A549 (cell line): ENCODE measurements around the gene SPG21. TPM values are rescaled to one million over a fixed set of nuclear protein-coding genes. Genes with fewer than 3 reads are reported as not detected.

ENCODE experiments used
- ATAC-seq, 2 experiments: fragments of 200-7000 bp in 1 of 2; fragments of >200 bp in 1 of 2; cut with Nextera tagmentation in 1 of 2; cut with Tn5 transposase in 1 of 2; 3 replicates each; pipeline versions ENCODE4 v1.8.0 to v1.9.1; 2018 to 2020; ENCODE audit warnings: mild to moderate bottlenecking in 1 of 2, moderate library complexity in 1 of 2
- CTCF ChIA-PET: fragments of 300-600 bp; sonication (Branson Sonifier 250); formaldehyde crosslinking; extraction: SDS; loops from one replicate; lab custom pipeline; 2021; ENCODE audit warnings: antibody characterized with exemption, inconsistent platforms; lab: Yijun Ruan, JAX
- POLR2A ChIA-PET: fragments of 350-600 bp; formaldehyde crosslinking; extraction: SDS; loops from one replicate; lab custom pipeline; 2021; ENCODE audit warnings: antibody characterized with exemption, inconsistent platforms; lab: Yijun Ruan, JAX
- DNase-seq, 2 experiments: peaks; one replicate each; pipeline versions ENCODE4 v3.0.0 to v3.0.0-alpha.2; 2011 to 2016; ENCODE audit warnings: low read depth in 1 of 2, low spot score in 1 of 2
- FAIRE-seq: peaks from 2 replicates; lab custom pipeline; 2011; peaks lifted over from hg19 to GRCh38; lab: Jason Lieb, UNC
- H3K27ac ChIP-seq, 2 experiments: fragments of >200 bp; sonication (Bioruptor Twin); formaldehyde crosslinking; 3 replicates each; pipeline ENCODE4 v1.5.1; 2016 to 2017
- H3K4me1 ChIP-seq: fragments of >200 bp; sonication (Bioruptor Twin); formaldehyde crosslinking; 3 replicates; pipeline ENCODE4 v1.6.1; 2016
- H3K4me2 ChIP-seq: fragments of >200 bp; sonication (Bioruptor Twin); formaldehyde crosslinking; 3 replicates; pipeline ENCODE4 v1.6.1; 2016
- H3K4me3 ChIP-seq: fragments of >200 bp; sonication (Bioruptor Twin); formaldehyde crosslinking; 3 replicates; pipeline ENCODE4 v1.5.1; 2016
- H3K9me3 ChIP-seq: fragments of >200 bp; sonication (Bioruptor Twin); formaldehyde crosslinking; 3 replicates; pipeline ENCODE4 v1.6.1; 2016
- EHF ChIP-seq: fragments of 250-450 bp; sonication (Bioruptor Pico); IDR thresholded peaks from 2 replicates; pipeline ENCODE4 v1.5.0; 2020; ENCODE audit warnings: mild to moderate bottlenecking
- HOXB5 ChIP-seq: fragments of 250-450 bp; sonication (Bioruptor Pico); IDR thresholded peaks from 2 replicates; pipeline ENCODE4 v1.5.0; 2020; ENCODE audit warnings: mild to moderate bottlenecking, moderate library complexity
- KDM1A ChIP-seq: fragments of 200-600 bp; sonication (generic); IDR thresholded peaks from 2 replicates; pipeline ENCODE4 v1.6.1; 2016; ENCODE audit warnings: low read depth, mild to moderate bottlenecking
- KDM5A ChIP-seq: fragments of 200-600 bp; sonication (generic); IDR thresholded peaks from 2 replicates; pipeline ENCODE4 v1.6.1; 2016; ENCODE audit warnings: antibody characterized with exemption, mild to moderate bottlenecking
- MAFK ChIP-seq: fragments of 450-650 bp; IDR thresholded peaks from 2 replicates; pipeline ENCODE4 v1.6.1; 2014; ENCODE audit not compliant: partially characterized antibody
- MAZ ChIP-seq: fragments of 150-350 bp; IDR thresholded peaks from 2 replicates; pipeline ENCODE4 v1.6.1; 2014; ENCODE audit warnings: antibody characterized with exemption, low read depth, low read length, borderline replicate concordance
- MYC ChIP-seq: IDR thresholded peaks from 2 replicates; pipeline ENCODE4 v1.6.1; 2012; ENCODE audit warnings: mild to moderate bottlenecking, inconsistent platforms, low read length, improper control_type of control experiment, borderline replicate concordance
- NPAS2 ChIP-seq: fragments of 250-450 bp; sonication (Bioruptor Pico); IDR thresholded peaks from 2 replicates; pipeline ENCODE4 v1.8.0; 2022; ENCODE audit warnings: mild to moderate bottlenecking, moderate library complexity, borderline replicate concordance
- RAD21 ChIP-seq, 2 experiments: fragments of >200 bp in 1 of 2; sonication (Bioruptor Twin) in 1 of 2; formaldehyde crosslinking in 1 of 2; IDR thresholded peaks in 1 of 2; conservative IDR thresholded peaks in 1 of 2; 2 replicates in 1 of 2; 3 replicates in 1 of 2; pipeline ENCODE4 v1.6.1; 2012 to 2018; ENCODE audit warnings: inconsistent platforms in 1 of 2
- RNF2 ChIP-seq: fragments of 200-600 bp; sonication (generic); IDR thresholded peaks from 2 replicates; pipeline ENCODE4 v1.6.1; 2016; ENCODE audit warnings: low read depth, mild to moderate bottlenecking, antibody characterized with exemption, moderate library complexity, borderline replicate concordance
- TP53 ChIP-seq: fragments of 250-450 bp; sonication (Bioruptor Pico); IDR thresholded peaks from 2 replicates; pipeline ENCODE4 v1.5.0; 2021; ENCODE audit warnings: mild to moderate bottlenecking, moderate library complexity
- ZC3H11A ChIP-seq: fragments of 450-650 bp; IDR thresholded peaks from 2 replicates; pipeline ENCODE4 v1.6.1; 2014; ENCODE audit warnings: antibody characterized with exemption, mild to moderate bottlenecking
- ZFP36 ChIP-seq: fragments of 450-650 bp; IDR thresholded peaks from 2 replicates; pipeline ENCODE4 v1.6.1; 2014; ENCODE audit warnings: borderline replicate concordance; ENCODE audit not compliant: partially characterized antibody
- ZSCAN20 ChIP-seq: fragments of 250-450 bp; sonication (Bioruptor Pico); IDR thresholded peaks from 2 replicates; pipeline ENCODE4 v1.8.0; 2022; ENCODE audit warnings: mild to moderate bottlenecking, moderate library complexity
- WGBS: methylation state at CpG from one replicate; pipeline ENCODE4 v1.1.6; 2017; ENCODE audit errors: missing lambda C conversion rate; 5-methylcytosine and 5-hydroxymethylcytosine counted together
- polyA plus RNA-seq, 4 experiments: library from polyadenylated mRNA; depleted of rRNA in 3 of 4; stranded (reverse); fragments of >200 nt; fragmentation: RNase III in 1 of 4; extraction: RNeasy Plus Mini Kit Qiagen cat#74134 plus additional on column Dnase treatment in 1 of 4; gene quantifications; 2 replicates in 3 of 4; 3 replicates in 1 of 4; pipeline ENCODE4 v1.2.3, GENCODE V29; 2011 to 2017
- TF ChIP-seq, protein P1 (sequence below): fragments of >200 bp; sonication (Bioruptor Twin); formaldehyde crosslinking; IDR thresholded peaks from 3 replicates; pipeline ENCODE4 v1.5.1; 2016
- TF ChIP-seq, protein P2 (sequence below): fragments of >200 bp; sonication (Bioruptor Twin); formaldehyde crosslinking; IDR thresholded peaks from 3 replicates; pipeline ENCODE4 v1.6.1; 2016
- TF ChIP-seq, protein P3 (sequence below): IDR thresholded peaks from 2 replicates; pipeline ENCODE4 v1.6.1; 2012

The SPG21 gene
- polyA plus RNA-seq, 2 of the 4 experiments (the other 2 are of a cell fraction), result 117 to 155 TPM

DNA sequence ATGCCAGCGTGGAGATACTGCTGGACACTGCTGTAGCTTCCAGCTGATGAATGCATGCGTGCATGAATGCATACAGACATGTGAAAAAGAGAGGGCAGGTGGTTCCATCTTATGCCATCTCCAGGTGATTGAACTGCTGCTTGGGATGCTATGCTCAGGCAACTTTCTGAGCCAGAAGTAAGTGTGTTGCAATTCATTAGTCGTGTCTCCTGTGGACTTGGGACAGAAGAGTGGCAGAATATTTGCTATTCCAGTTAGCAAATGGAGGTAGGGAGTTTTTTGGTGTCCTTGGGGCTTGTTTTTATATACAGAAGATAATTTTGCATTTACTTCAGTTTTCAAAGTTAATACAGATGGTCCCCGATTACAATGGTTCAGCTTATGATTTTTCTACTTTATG lies 44.8 kb downstream of the SPG21 start:
- no peaks in the 10 kb centered on the region for H3K4me1 ChIP-seq
- DNase-seq, result no peak
- no peak overlapping the region for H3K27ac ChIP-seq
- no peak overlapping the region for H3K4me3 ChIP-seq
- ATAC-seq, result no peak
- ChIA-PET CTCF (interaction anchor here (0.6 to 1.6 kb wide), 6 partner anchors 15 to 217 kb away, joined by 3 to 6 read pairs (median 4); no protein-coding TSS in a partner anchor), POLR2A (no interaction called here)
- FAIRE-seq, result no peak
- 50% methylated on average over 4 of the region's 4 CpGs for WGBS
- TF ChIP-seq KDM1A (no peak), ZC3H11A (no peak), TP53 (CRISPR knock-in tag) (no peak), MAFK (no peak), RAD21 (conservative IDR thresholded peaks at IDR 0.05 in 1 of 2, IDR thresholded peaks at IDR 0.05 in 1 of 2) (no peak), ZSCAN20 (no peak), MAZ (no peak), NPAS2 (CRISPR knock-in tag) (no peak), EHF (no peak), KDM5A (no peak), HOXB5 (CRISPR knock-in tag) (no peak), MYC (no peak)
- TF ChIP-seq, protein P1, sequence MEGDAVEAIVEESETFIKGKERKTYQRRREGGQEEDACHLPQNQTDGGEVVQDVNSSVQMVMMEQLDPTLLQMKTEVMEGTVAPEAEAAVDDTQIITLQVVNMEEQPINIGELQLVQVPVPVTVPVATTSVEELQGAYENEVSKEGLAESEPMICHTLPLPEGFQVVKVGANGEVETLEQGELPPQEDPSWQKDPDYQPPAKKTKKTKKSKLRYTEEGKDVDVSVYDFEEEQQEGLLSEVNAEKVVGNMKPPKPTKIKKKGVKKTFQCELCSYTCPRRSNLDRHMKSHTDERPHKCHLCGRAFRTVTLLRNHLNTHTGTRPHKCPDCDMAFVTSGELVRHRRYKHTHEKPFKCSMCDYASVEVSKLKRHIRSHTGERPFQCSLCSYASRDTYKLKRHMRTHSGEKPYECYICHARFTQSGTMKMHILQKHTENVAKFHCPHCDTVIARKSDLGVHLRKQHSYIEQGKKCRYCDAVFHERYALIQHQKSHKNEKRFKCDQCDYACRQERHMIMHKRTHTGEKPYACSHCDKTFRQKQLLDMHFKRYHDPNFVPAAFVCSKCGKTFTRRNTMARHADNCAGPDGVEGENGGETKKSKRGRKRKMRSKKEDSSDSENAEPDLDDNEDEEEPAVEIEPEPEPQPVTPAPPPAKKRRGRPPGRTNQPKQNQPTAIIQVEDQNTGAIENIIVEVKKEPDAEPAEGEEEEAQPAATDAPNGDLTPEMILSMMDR, result no peak
- TF ChIP-seq, protein P2, sequence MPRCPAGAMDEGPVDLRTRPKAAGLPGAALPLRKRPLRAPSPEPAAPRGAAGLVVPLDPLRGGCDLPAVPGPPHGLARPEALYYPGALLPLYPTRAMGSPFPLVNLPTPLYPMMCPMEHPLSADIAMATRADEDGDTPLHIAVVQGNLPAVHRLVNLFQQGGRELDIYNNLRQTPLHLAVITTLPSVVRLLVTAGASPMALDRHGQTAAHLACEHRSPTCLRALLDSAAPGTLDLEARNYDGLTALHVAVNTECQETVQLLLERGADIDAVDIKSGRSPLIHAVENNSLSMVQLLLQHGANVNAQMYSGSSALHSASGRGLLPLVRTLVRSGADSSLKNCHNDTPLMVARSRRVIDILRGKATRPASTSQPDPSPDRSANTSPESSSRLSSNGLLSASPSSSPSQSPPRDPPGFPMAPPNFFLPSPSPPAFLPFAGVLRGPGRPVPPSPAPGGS, result no peak
- TF ChIP-seq, protein P3, sequence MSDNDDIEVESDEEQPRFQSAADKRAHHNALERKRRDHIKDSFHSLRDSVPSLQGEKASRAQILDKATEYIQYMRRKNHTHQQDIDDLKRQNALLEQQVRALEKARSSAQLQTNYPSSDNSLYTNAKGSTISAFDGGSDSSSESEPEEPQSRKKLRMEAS, result no peak
- no peaks in the 10 kb centered on the region for H3K9me3 ChIP-seq
- H3K4me2 ChIP-seq, result no peak overlapping the region

DNA sequence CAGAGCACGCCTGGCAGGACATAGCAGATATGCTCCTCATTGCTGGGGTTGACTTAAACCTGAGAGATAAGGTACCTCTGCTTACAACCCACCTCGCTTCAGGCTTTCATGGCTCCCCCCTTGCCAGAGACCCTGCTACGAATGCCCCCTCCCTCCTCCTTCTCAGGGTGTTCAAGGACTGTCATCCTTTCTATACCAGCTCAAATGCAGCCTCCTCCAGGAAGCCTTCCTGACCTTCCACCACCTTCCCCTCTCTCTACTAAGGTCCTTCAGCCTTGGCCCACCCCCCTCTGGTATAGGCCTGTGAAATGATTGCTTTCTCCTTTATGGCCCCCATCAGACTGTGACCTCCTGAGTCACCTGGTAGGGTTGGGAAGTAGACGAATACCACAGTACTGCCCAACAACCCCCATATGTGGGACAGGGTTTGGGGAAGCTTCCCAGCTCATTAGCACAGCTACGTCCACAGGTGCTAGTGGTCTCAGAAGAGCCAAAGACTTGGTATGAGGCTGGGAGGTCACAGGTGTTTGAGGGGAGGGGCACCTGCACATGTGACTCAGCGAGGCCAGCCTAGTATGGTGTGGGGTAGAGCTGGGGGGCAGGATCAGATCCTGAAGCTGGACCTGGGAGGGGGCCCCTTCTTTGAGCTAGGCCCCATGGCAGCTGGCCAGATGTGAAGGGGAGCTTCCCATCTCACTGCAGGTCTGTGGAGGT lies 46.0 kb downstream of the SPG21 start:
- ChIA-PET CTCF (interaction anchor here (0.7 to 1.8 kb wide), 5 partner anchors 15 to 216 kb away, joined by 3 to 6 read pairs (median 5); no protein-coding TSS in a partner anchor), POLR2A (no interaction called here)
- Histone ChIP-seq H3K9me3 (no peaks in the 10 kb centered on the region), H3K4me1 (no peaks in the 10 kb centered on the region), H3K4me3 (no peak overlapping the region), H3K27ac (no peak overlapping the region), H3K4me2 (no peak overlapping the region)
- 70% methylated on average over 6 of the region's 6 CpGs for WGBS
- TF ChIP-seq RNF2 (no peak), ZFP36 (peak; percentile 56)
- FAIRE-seq, result no peak
- DNase-seq, result no peak
- no peak for ATAC-seq

DNA sequence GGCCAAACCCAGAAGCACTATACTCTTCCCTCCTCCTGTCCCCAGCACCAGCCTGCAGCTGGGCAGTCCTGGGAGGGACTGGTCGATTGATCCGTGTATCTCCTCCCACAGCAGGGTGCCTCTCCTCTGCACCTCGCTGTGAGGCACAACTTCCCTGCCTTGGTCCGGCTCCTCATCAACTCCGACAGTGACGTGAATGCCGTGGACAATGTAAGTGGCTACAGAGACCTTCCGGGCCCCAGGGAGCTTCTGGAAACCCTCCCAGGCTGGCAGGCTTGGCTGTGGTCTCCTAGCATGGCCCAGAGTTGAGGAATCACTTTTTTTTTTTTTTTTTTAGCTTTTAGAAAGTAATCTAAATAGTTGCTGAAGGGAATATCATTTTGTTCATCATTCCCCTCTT lies 47.4 kb downstream of the SPG21 start:
- CTCF ChIA-PET, result interaction anchor here (0.6 to 1.8 kb wide), 5 partner anchors 13 to 1297 kb away, joined by 3 to 5 read pairs (median 4); no protein-coding TSS in a partner anchor
- POLR2A ChIA-PET, result no interaction called here
- no peak for TF ChIP-seq HOXB5 (CRISPR knock-in tag)
- Histone ChIP-seq H3K9me3 (no peaks in the 10 kb centered on the region), H3K27ac (no peak overlapping the region), H3K4me1 (peaks cover 7% of the 10 kb centered on the region; the same call in 2 of the 3 replicates), H3K4me3 (no peak overlapping the region), H3K4me2 (no peak overlapping the region)
- DNase-seq (no peak), ATAC-seq (no peak), FAIRE-seq (no peak)
- 68% methylated on average over 8 of the region's 8 CpGs for WGBS
